Mesendoderm (in vitro differentiated cells): Measurements from ENCODE around the gene ANTXR1.
A peak's percentile ranks its signal among the peaks of the same experiment; 100 is the strongest.

Source experiments
- DNase-seq: peaks from one replicate; pipeline ENCODE4 v3.0.0; 2013
- H2AK5ac ChIP-seq: 2 replicates; pipeline ENCODE4 v1.6.1; 2013; ENCODE audit warnings: low read length, inconsistent platforms
- H2BK120ac ChIP-seq: 2 replicates; pipeline ENCODE4 v1.6.1; 2013; ENCODE audit warnings: low read depth, mild to moderate bottlenecking, low read length, moderate library complexity, mixed read lengths
- H2BK15ac ChIP-seq: replicated peaks from 2 replicates; pipeline ENCODE4 v1.6.1; 2013; ENCODE audit warnings: low read depth, mild to moderate bottlenecking, moderate library complexity
- H2BK5ac ChIP-seq: 2 replicates; pipeline ENCODE4 v1.6.1; 2013; ENCODE audit warnings: low read length, inconsistent platforms
- H3K18ac ChIP-seq: 2 replicates; pipeline ENCODE4 v1.6.1; 2013; ENCODE audit warnings: mild to moderate bottlenecking, low read length, mixed read lengths
- H3K23ac ChIP-seq: one replicate; pipeline ENCODE4 v1.6.1; 2013; ENCODE audit warnings: low read length
- H3K27ac ChIP-seq: 2 replicates; pipeline ENCODE4 v1.5.1; 2013; ENCODE audit warnings: low read depth, mild to moderate bottlenecking, inconsistent platforms, low read length, moderate library complexity
- H3K27me3 ChIP-seq: 2 replicates; pipeline ENCODE4 v1.6.1; 2013; ENCODE audit warnings: low read length, control low read depth, mild to moderate bottlenecking, inconsistent platforms; ENCODE audit not compliant: insufficient read depth, poor library complexity
- H3K36me3 ChIP-seq: 2 replicates; pipeline ENCODE4 v1.6.1; 2013; ENCODE audit warnings: low read length, inconsistent platforms; ENCODE audit not compliant: control insufficient read depth, insufficient read depth
- H3K4ac ChIP-seq: one replicate; pipeline ENCODE4 v1.6.1; 2013; ENCODE audit warnings: low read depth, mild to moderate bottlenecking, low read length, moderate library complexity
- H3K4me1 ChIP-seq: 2 replicates; pipeline ENCODE4 v1.6.1; 2013; ENCODE audit warnings: low read depth, low read length, inconsistent platforms; ENCODE audit not compliant: control insufficient read depth
- H3K4me2 ChIP-seq: 2 replicates; pipeline ENCODE4 v1.6.1; 2013; ENCODE audit warnings: low read length
- H3K4me3 ChIP-seq: 2 replicates; pipeline ENCODE4 v1.5.1; 2013; ENCODE audit warnings: mild to moderate bottlenecking, low read length
- H3K56ac ChIP-seq: one replicate; pipeline ENCODE4 v1.6.1; 2013; ENCODE audit warnings: low read length
- H3K79me1 ChIP-seq: 2 replicates; pipeline ENCODE4 v1.6.1; 2013; ENCODE audit warnings: low read length, inconsistent platforms
- H3K79me2 ChIP-seq: 2 replicates; pipeline ENCODE4 v1.6.1; 2013; ENCODE audit warnings: mild to moderate bottlenecking, low read length; ENCODE audit not compliant: control insufficient read depth, insufficient read depth
- H3K9ac ChIP-seq: 2 replicates; pipeline ENCODE4 v1.6.1; 2013; ENCODE audit warnings: low read length, inconsistent platforms
- H4K5ac ChIP-seq: one replicate; pipeline ENCODE4 v1.6.1; 2013; ENCODE audit warnings: low read length
- H4K8ac ChIP-seq: one replicate; pipeline ENCODE4 v1.6.1; 2013; ENCODE audit warnings: low read depth, mild to moderate bottlenecking, control low read depth, low read length, moderate library complexity
- WGBS: extraction: QIAGEN DNeasy Blood & Tissue Kit; methylation state at CpG from one replicate; pipeline ENCODE4 v1.1.7; 2013; ENCODE audit warnings: low lambda C conversion rate, missing lambda C conversion rate; ENCODE audit not compliant: insufficient coverage; ENCODE audit errors: extremely low coverage; 5-methylcytosine and 5-hydroxymethylcytosine counted together

Gene ANTXR1

DNA sequence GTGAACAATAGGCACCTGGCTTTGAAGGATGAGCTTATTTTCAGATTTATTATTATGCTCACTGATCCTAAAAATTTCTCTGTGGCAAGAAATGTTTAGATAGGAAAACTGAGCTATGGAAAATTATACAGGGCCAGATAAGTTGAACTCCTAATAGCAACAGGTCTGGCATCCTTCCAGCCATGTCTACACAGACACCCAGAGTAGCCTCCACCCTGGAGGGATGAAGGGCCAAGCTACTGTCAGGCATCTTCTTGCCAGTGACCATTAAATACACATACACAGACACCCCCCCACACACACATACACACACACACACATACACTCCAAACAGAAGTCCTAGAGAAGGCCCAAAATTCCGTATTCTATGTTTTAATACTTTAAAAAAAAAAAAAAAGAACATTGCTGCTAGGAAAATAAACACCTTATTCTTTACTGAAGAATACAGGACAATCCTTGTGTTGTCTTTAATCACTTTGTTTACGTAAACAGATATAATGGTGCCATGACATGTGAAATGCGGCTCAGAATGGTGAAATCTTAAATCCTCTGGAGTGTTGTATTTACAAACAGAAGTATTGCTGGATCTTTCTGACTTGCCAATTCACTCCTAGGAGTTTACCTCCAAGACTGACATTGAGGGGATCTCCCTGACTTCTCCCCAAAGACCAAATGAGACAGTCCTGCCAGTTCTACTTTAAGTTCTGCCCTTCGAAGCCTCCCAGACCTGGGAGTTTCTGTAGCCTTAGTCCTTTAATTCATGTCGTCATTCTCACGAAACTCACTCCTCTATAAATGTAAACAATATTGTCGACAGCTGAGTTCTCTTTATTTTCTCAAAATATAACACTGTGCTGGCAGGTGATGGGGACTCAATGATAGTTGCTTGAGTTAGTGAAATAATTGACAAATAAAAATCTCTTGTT, 163.1 kb downstream of the ANTXR1 start:
- Histone ChIP-seq H4K8ac (no peak overlapping the region), H3K18ac (peak overlapping the region; percentile 77), H3K36me3 (no peaks in the 10 kb centered on the region), H2BK120ac (no peak overlapping the region), H3K9ac (no peak overlapping the region), H3K4me2 (no peak overlapping the region), H3K79me1 (no peaks in the 10 kb centered on the region), H2BK15ac (no peak overlapping the region), H3K23ac (no peak overlapping the region), H3K4me3 (no peak overlapping the region), H2BK5ac (no peak overlapping the region), H2AK5ac (no peak overlapping the region), H4K5ac (no peak overlapping the region), H3K79me2 (no peaks in the 10 kb centered on the region), H3K56ac (peak overlapping the region; percentile 62), H3K27me3 (no peaks in the 10 kb centered on the region), H3K4me1 (peaks cover 12% of the 10 kb centered on the region), H3K27ac (no peak overlapping the region), H3K4ac (no peak overlapping the region)
- no CpG with 5 or more reads among the region's 7 CpGs for WGBS
- DNase-seq = no peak

DNA sequence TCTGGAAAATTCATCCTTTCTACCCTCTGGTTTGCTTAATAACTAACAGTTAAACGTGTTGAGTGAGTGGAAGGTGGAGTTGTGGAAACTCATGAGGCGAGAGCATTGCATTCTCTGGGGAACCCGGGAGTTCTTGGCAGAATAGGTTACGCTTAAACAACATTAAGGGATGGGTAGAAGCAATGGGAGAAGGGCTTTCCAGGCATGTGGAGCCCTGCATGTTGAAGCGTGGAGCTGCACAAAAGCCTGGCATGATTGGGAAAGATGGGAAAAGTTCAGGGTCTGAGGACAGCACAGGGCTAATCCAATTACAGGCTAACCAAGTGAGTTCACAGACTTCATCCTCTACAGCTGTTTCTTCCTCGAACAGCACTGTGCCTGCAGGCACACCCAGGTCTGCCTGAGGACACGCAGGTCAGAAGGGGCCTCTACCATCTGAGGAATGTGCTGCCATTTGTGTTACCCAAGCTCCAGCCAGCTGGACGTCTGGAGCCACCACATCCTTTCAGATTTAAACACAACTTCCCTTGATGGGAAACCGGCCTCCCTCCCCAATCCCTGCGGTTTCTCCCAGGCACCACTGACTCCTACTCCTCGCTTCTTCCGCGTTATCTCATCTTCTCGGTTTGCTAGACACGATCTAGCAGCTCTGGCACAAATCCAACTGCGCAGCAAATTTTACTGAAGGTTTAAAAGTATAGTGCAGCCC, 164.2 kb downstream of the ANTXR1 start:
- peak overlapping the region; percentile 36 for H3K9ac ChIP-seq
- peak overlapping the region; percentile 83 for H2BK5ac ChIP-seq
- no peak overlapping the region for H3K4me2 ChIP-seq
- H3K36me3 ChIP-seq = no peaks in the 10 kb centered on the region
- H3K56ac ChIP-seq = peak overlapping the region; percentile 56
- H3K27me3 ChIP-seq = no peaks in the 10 kb centered on the region
- DNase-seq = peak; percentile 86
- H3K4ac ChIP-seq = peak overlapping the region; percentile 92
- H3K18ac ChIP-seq = peak overlapping the region; percentile 93
- H4K5ac ChIP-seq = no peak overlapping the region
- H3K79me1 ChIP-seq = no peaks in the 10 kb centered on the region
- H4K8ac ChIP-seq = no peak overlapping the region
- H3K79me2 ChIP-seq = no peaks in the 10 kb centered on the region
- peaks cover 12% of the 10 kb centered on the region for H3K4me1 ChIP-seq
- no peak overlapping the region for H3K23ac ChIP-seq
- WGBS = no CpG with 5 or more reads among the region's 16 CpGs
- peak overlapping the region; percentile 83 for H2AK5ac ChIP-seq
- no peak overlapping the region for H3K4me3 ChIP-seq
- H2BK120ac ChIP-seq = peak overlapping the region; percentile 73
- H2BK15ac ChIP-seq = peak overlapping the region; percentile 88
- peak overlapping the region; percentile 86 for H3K27ac ChIP-seq

DNA sequence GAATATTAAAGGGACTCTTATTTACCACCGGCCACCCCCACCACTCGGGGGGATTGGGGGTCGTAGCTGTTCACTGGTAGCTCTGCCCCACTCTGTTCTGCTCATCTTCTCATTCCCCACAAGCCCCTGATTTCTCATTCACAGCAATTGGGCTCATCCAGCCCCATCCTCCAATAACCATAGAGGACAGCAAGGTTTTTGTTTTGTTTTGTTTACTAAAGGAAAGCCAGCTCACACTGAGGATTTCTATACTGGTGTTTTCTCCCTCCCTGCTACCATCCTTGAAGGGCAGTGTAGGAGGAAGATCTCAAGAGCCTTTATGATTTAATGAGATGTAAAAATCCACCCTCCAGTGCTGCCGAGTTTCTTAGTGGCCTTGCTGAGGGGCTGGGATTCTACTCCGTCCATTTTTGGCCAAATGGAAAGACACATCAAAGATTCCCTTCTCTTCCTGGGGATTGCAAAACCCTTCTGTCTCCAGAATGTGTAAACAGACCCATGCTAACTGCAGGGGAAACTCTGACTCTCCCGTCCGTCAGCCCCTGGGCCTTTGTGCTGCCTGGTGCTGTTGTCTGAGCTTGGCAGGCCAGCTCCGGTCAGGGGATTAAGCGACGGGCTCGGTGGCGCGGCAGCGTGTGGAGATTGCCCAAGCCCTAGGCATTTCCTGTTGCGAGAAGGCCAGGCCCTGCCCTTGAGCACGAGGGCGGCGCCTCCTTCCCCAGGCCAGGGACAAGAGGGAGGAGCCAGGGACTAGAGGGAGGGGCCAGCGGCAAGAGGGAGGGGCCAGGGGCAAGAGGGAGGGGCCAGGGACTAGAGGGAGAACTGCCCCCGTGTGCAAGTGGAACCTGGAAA, 165.0 kb downstream of the ANTXR1 start:
- Histone ChIP-seq H3K4ac (peak overlapping the region; percentile 92), H3K36me3 (no peaks in the 10 kb centered on the region), H3K4me3 (no peak overlapping the region), H2BK15ac (peak overlapping the region; percentile 88), H3K27me3 (no peaks in the 10 kb centered on the region), H3K56ac (peak overlapping the region; percentile 56), H3K23ac (no peak overlapping the region), H3K27ac (peak overlapping the region; percentile 86), H3K79me2 (no peaks in the 10 kb centered on the region), H3K4me2 (no peak overlapping the region), H3K18ac (peak overlapping the region; percentile 93), H2BK5ac (peak overlapping the region; percentile 83), H3K79me1 (no peaks in the 10 kb centered on the region), H3K9ac (peak overlapping the region; percentile 36), H4K8ac (no peak overlapping the region), H4K5ac (peak overlapping the region; percentile 1), H2BK120ac (peak overlapping the region; percentile 73), H3K4me1 (peaks cover 12% of the 10 kb centered on the region), H2AK5ac (peak overlapping the region; percentile 31)
- WGBS = no CpG with 5 or more reads among the region's 20 CpGs
- peak; percentile 99 for DNase-seq

DNA sequence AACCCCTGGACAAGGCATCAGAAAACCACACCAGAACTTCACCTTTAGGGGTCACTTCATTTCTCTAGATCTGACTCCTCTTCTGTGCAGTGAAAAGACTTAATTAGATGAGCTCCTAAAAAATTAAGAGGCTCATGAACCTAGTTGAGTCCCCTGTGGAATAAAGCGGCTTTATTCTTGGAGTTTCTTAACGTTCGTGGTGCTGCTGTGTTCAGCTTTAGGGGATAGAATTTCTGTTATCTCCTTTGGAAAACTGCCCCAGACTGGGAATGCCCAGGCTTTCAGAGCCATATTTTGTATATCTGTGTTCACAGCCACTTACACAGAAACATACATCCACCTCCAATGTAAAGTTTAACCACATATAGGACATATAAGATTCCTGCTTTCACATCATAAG, 165.8 kb downstream of the ANTXR1 start:
- no peak overlapping the region for H2AK5ac ChIP-seq
- no peak overlapping the region for H3K4ac ChIP-seq
- H3K4me3 ChIP-seq = no peak overlapping the region
- no peaks in the 10 kb centered on the region for H3K36me3 ChIP-seq
- no peak overlapping the region for H3K56ac ChIP-seq
- peaks cover 12% of the 10 kb centered on the region for H3K4me1 ChIP-seq
- no peak for DNase-seq
- no peaks in the 10 kb centered on the region for H3K27me3 ChIP-seq
- H3K4me2 ChIP-seq = no peak overlapping the region
- H3K79me2 ChIP-seq = no peaks in the 10 kb centered on the region
- H4K5ac ChIP-seq = no peak overlapping the region
- no peak overlapping the region for H3K18ac ChIP-seq
- H2BK5ac ChIP-seq = no peak overlapping the region
- no peak overlapping the region for H3K27ac ChIP-seq
- H3K23ac ChIP-seq = no peak overlapping the region
- H3K79me1 ChIP-seq = no peaks in the 10 kb centered on the region
- no peak overlapping the region for H3K9ac ChIP-seq
- H2BK15ac ChIP-seq = peak overlapping the region; percentile 14
- no peak overlapping the region for H4K8ac ChIP-seq
- no CpG with 5 or more reads among the region's 3 CpGs for WGBS
- no peak overlapping the region for H2BK120ac ChIP-seq

DNA sequence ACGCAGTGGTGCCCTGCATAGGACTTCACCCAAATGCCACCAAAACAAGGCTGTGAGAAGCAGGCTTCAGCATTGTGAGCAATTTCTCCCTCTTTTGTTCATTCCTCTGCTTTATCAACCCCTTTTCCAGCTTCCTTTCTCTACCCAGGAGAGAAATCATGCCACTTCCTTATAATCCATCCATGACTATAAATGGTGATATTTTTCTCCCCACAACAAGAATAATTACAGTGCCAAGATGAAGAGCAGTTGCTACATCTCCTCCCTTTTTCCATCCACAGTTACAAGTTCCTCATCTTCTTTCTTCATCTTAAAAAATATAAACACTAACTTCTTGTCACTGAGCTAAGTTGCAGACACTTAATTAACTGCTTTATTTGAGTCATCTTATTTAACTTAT, 167.2 kb downstream of the ANTXR1 start:
- no peak overlapping the region for H3K27ac ChIP-seq
- H3K27me3 ChIP-seq = peaks cover 2% of the 10 kb centered on the region
- no peak overlapping the region for H2BK5ac ChIP-seq

More for the DNA sequence above, 167.2 kb downstream of the ANTXR1 start:
- Histone ChIP-seq H4K8ac (no peak overlapping the region), H4K5ac (no peak overlapping the region), H3K56ac (no peak overlapping the region), H3K79me1 (no peaks in the 10 kb centered on the region), H3K4me1 (peaks cover 12% of the 10 kb centered on the region), H3K79me2 (no peaks in the 10 kb centered on the region), H3K4me3 (no peak overlapping the region), H2BK120ac (no peak overlapping the region), H3K36me3 (no peaks in the 10 kb centered on the region), H3K4ac (no peak overlapping the region), H3K9ac (no peak overlapping the region), H3K4me2 (no peak overlapping the region), H3K18ac (no peak overlapping the region), H2AK5ac (no peak overlapping the region), H3K23ac (no peak overlapping the region), H2BK15ac (no peak overlapping the region)
- no peak for DNase-seq
- WGBS = no CpG with 5 or more reads among the region's 1 CpG
